22Rv1 (cell line): Measurements from ENCODE around the gene AKR7A2.
"Not testable (repeated sequence)": the region's sequence is repeated elsewhere in the genome, so short reads cannot be mapped to it uniquely, and the experiment has no call there.

ENCODE experiments used
- H3K27ac ChIP-seq: fragments of 450-650 bp; 2 replicates; pipeline ENCODE4 v1.5.1; 2017
- CTCF ChIP-seq: fragments of 450-650 bp; IDR thresholded peaks from 2 replicates; pipeline ENCODE4 v1.5.1; 2017; ENCODE audit warnings: mild to moderate bottlenecking
- ZFX ChIP-seq: fragments of 450-650 bp; IDR thresholded peaks from 2 replicates; pipeline ENCODE4 v1.6.1; 2017; ENCODE audit warnings: antibody characterized with exemption, borderline replicate concordance

The AKR7A2 gene

DNA sequence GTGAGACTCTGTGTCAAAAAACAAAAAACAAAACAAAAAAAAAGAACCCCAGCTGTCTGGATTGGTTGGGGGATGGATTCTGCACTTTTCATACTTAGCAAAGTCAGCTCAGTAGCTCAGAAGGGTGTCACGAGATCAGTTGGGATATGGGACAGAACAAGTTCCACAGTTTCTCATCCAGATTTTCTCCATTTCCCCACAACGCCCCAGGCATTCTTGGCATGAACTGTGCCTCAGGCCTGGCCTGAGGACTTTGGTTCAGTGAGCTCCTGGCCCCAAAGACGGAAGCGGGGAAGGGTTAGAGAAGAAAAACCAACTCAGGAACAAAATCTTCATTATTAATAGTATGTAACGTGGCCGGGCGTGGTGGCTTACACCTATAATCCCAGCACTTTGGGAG is 1.9 kb downstream of the AKR7A2 start:
- H3K27ac ChIP-seq, result peak overlapping the region; percentile 69; the same call in 1 of the 2 replicates
- no peak for TF ChIP-seq CTCF
- TF ChIP-seq ZFX, result no peak

DNA sequence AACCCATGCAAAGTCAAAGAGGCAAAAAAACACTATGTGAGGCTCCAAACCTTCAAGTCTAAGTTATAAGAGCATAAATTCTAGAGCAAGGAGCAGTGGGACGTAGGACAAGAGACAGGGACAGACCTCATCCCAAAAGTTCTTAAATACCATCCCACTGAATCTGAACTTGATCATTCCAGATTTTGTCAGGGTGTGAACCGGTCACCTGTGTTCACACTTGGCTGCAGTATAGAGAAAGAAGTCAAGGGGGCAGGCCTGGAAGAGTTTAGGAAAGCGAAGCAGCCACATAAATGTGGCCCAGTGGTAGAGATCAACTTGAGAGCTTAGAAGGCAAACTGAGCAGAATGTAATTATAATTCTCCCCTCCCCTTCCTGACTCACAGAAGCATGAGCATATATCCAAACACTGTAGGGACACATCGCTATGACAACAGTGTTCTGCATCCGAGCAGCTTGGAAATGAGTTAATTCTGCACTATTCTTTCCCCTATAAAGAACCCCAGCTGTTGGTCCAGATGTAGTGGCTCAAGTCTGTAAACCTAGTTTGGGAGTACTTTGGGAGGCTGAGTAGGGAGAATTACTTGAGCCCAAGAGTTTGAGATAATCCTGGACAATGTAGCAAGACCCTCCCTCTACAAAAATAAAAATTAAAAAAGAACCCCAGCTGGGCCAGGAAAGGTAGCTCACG is 2.7 kb downstream of the AKR7A2 start:
- H3K27ac ChIP-seq, result no peak overlapping the region
- TF ChIP-seq CTCF, result no peak
- no peak for TF ChIP-seq ZFX

DNA sequence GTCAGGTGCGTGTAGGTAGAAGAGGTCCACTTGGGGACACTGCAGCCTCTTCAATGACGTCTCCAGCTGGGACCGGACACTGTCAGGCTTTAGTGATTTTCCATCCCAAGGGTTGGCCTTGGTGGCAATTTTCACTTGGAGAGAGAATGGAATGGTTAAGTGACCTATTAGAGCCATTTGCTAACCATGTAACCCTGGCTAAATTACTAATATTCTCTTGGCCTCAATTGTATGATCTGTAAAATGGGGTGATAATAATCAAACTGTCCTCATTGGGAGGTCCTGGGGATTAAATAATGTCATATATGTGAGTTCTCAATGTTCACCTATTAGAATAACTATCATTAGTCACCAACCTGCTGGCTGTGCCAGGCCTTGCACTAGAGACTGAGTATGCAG is 3.4 kb downstream of the AKR7A2 start:
- H3K27ac ChIP-seq, result no peak overlapping the region
- TF ChIP-seq ZFX (no peak), CTCF (no peak)

DNA sequence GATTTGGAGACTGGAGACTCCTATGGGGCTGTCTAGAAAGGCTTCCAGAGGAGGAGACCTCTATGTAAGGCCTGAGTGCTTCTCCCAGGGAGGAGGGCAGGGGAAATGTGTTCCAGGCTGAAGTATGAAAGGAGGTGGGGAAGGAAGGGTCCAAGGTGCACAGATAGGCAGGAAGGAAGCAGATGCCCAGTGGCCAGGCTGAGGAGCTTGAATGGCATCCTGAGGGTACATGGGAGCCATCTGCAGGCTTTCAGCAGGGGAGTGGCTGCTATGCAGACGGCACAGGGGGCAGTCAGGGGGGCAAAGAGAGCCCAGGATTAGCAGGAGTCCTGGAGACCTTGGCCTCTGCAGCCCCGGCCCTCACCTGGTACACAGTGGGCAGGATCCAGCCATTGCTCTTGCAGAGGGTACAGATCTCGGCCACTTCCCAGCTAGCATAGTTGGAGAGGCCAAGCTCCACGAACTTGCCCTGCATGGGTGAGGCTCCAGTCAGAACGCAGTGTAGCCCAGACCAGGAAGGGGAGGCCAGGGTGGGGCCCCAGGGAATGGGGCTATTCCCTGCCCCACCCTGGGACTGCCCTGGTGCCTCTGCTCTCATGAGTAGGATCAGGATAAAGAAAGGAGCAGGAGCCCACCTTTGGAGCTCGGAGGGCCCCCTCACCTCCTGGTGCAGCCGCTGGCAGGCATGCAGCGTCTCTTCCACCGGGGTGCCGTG is 4.0 kb downstream of the AKR7A2 start:
- no peak for TF ChIP-seq ZFX
- TF ChIP-seq CTCF, result no peak
- no peak overlapping the region for H3K27ac ChIP-seq

DNA sequence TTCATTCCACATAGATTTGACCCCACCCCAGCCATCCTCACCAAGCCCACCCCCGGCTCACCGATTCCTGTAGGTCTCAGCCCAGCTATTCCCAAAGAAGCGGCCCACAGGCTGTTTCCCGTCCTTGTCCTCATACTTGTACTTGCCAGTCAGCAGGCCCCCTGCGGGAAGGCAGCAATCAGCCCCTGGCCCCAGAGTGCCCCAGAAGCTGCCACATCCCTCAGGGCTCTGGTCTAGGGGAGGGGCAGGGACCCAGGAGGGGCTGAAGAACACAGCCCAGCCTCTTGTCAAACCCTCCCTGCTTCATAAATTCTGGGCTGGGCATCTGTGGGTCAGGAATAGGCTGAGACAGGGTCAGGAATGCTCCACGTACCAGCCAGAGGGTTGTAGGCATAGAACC is 5.0 kb downstream of the AKR7A2 start:
- TF ChIP-seq CTCF (no peak), ZFX (no peak)
- no peak overlapping the region for H3K27ac ChIP-seq

GRCh38 chr1:19305880-19306279 is 6.1 kb downstream of the AKR7A2 start:
- no peak overlapping the region for H3K27ac ChIP-seq
- TF ChIP-seq CTCF (no peak), ZFX (no peak)

DNA sequence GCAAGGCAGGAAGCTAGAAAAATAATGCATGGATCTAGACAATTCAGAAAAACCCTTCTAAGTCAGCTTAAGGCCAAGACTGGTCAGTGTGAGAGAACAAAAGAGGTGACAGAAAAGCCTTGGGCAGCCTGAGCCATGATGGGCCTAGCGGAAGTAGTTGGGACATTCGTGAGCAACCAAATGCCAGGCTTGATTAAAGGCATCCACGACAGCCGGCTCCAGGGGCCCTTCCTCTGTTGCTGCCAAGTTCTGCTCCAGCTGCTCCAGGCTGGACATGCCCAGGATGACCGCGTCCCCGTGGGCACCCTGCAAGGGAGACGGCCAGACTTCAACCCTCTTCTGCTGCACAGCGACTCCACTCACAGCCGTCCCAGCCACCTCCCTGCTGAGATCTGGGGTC is 7.9 kb downstream of the AKR7A2 start:
- not testable (repeated sequence) for H3K27ac ChIP-seq
